SU-DHL-6 (cell line): ENCODE measurements around the gene TNFRSF25.

Experiments
- CTCF ChIP-seq: fragments of 200-600 bp; sonication (generic); IDR thresholded peaks from one replicate; pipeline ENCODE4 v1.5.1; 2017; ENCODE audit warnings: antibody characterized with exemption, mild to moderate bottlenecking, low read length, moderate library complexity; ENCODE audit not compliant: insufficient read depth, poor library complexity, severe bottlenecking
- EZH2phosphoT487 ChIP-seq: fragments of 200-600 bp; sonication (generic), shearing (Covaris generic); conservative IDR thresholded peaks from 2 replicates; pipeline ENCODE4 v1.6.1; 2018; ENCODE audit warnings: mild to moderate bottlenecking, antibody characterized with exemption, low read length, moderate library complexity, mixed read lengths

GRCh38 chr1:6483761-6484117 is 17.8 kb upstream of the TNFRSF25 start:
- TF ChIP-seq CTCF: no peak
- TF ChIP-seq EZH2phosphoT487: no peak
